Activated T-helper 17 cell treated with anti-CD3 and anti-CD28 coated beads, Interleukin-2, amount 50 U/mL, for 72 hours (primary cell): ENCODE measurements around the gene MPST. TPM values are rescaled to one million over a fixed set of nuclear protein-coding genes. Genes with fewer than 3 reads are reported as not detected.
A peak's percentile ranks its signal among the peaks of the same experiment; 100 is the strongest.
"Not testable (repeated sequence)": the region's sequence is repeated elsewhere in the genome, so short reads cannot be mapped to it uniquely, and the experiment has no call there.

ENCODE experiments used
- ATAC-seq: fragments of 150-1000 bp; cut with Tn5 transposase; replicated peaks from 2 replicates; pipeline ENCODE4 v1.10.0; 2021; ENCODE audit warnings: mild to moderate bottlenecking, moderate library complexity
- H3K27ac Mint-ChIP-seq: one replicate; pipeline ENCODE4 v1.8.0; 2022; ENCODE audit warnings: mixed read lengths
- H3K27me3 Mint-ChIP-seq: one replicate; pipeline ENCODE4 v1.8.0; 2022; ENCODE audit warnings: mixed read lengths
- H3K36me3 Mint-ChIP-seq: one replicate; pipeline ENCODE4 v1.8.0; 2022; ENCODE audit warnings: low read depth, mild to moderate bottlenecking, mixed read lengths
- H3K4me1 Mint-ChIP-seq: one replicate; pipeline ENCODE4 v1.8.0; 2022; ENCODE audit warnings: mixed read lengths
- H3K4me3 Mint-ChIP-seq: one replicate; pipeline ENCODE4 v1.8.0; 2022; ENCODE audit warnings: mild to moderate bottlenecking, mixed read lengths
- H3K9me3 Mint-ChIP-seq: one replicate; pipeline ENCODE4 v1.8.0; 2022; ENCODE audit warnings: mixed read lengths
- total RNA-seq, 2 donors: library from RNA; stranded (reverse); gene quantifications; one replicate each; pipeline ENCODE4 v1.2.3, GENCODE V29; 2022

Gene MPST
- total RNA-seq, 2 donors from 2014 or later: 22.7 to 41.6 TPM

GRCh38 chr22:37064553-37064952 lies 45.0 kb downstream of the MPST start:
- H3K9me3 Mint-ChIP-seq: no peaks in the 10 kb centered on the region
- H3K36me3 Mint-ChIP-seq: peaks cover 93% of the 10 kb centered on the region
- peak overlapping the region; percentile 93 for H3K27ac Mint-ChIP-seq
- peak overlapping the region; percentile 80 for H3K4me3 Mint-ChIP-seq
- peaks cover 42% of the 10 kb centered on the region for H3K4me1 Mint-ChIP-seq
- H3K27me3 Mint-ChIP-seq: no peaks in the 10 kb centered on the region
- no peak for ATAC-seq

- H3K27ac Mint-ChIP-seq: peak overlapping the region; percentile 93
- no peak overlapping the region for H3K4me3 Mint-ChIP-seq
- H3K36me3 Mint-ChIP-seq: peaks cover 87% of the 10 kb centered on the region
- no peaks in the 10 kb centered on the region for H3K27me3 Mint-ChIP-seq
- H3K4me1 Mint-ChIP-seq: peaks cover 42% of the 10 kb centered on the region
- H3K9me3 Mint-ChIP-seq: no peaks in the 10 kb centered on the region
- no peak for ATAC-seq
Measured at GRCh38 chr22:37065180-37065579, 45.6 kb downstream of the MPST start.

GRCh38 chr22:37065961-37066360 lies 46.4 kb downstream of the MPST start:
- H3K27ac Mint-ChIP-seq: peak overlapping the region; percentile 89
- H3K4me3 Mint-ChIP-seq: no peak overlapping the region
- H3K27me3 Mint-ChIP-seq: no peaks in the 10 kb centered on the region
- peaks cover 37% of the 10 kb centered on the region for H3K4me1 Mint-ChIP-seq
- H3K36me3 Mint-ChIP-seq: peaks cover 79% of the 10 kb centered on the region
- ATAC-seq: no peak
- H3K9me3 Mint-ChIP-seq: no peaks in the 10 kb centered on the region

- H3K4me3 Mint-ChIP-seq: peak overlapping the region; percentile 1
- no peaks in the 10 kb centered on the region for H3K27me3 Mint-ChIP-seq
- H3K4me1 Mint-ChIP-seq: peaks cover 26% of the 10 kb centered on the region
- peaks cover 65% of the 10 kb centered on the region for H3K36me3 Mint-ChIP-seq
- H3K27ac Mint-ChIP-seq: peak overlapping the region; percentile 89
- no peaks in the 10 kb centered on the region for H3K9me3 Mint-ChIP-seq
- no peak for ATAC-seq
Measured at GRCh38 chr22:37067428-37067827, 47.9 kb downstream of the MPST start.

GRCh38 chr22:37068859-37069258 lies 49.3 kb downstream of the MPST start:
- H3K4me3 Mint-ChIP-seq: no peak overlapping the region
- H3K4me1 Mint-ChIP-seq: peaks cover 15% of the 10 kb centered on the region
- H3K36me3 Mint-ChIP-seq: peaks cover 51% of the 10 kb centered on the region
- no peak for ATAC-seq
- H3K27ac Mint-ChIP-seq: no peak overlapping the region
- H3K27me3 Mint-ChIP-seq: no peaks in the 10 kb centered on the region
- H3K9me3 Mint-ChIP-seq: no peaks in the 10 kb centered on the region

- H3K36me3 Mint-ChIP-seq: peaks cover 46% of the 10 kb centered on the region
- no peak for ATAC-seq
- peaks cover 12% of the 10 kb centered on the region for H3K4me1 Mint-ChIP-seq
- no peak overlapping the region for H3K27ac Mint-ChIP-seq
- H3K9me3 Mint-ChIP-seq: no peaks in the 10 kb centered on the region
- no peaks in the 10 kb centered on the region for H3K27me3 Mint-ChIP-seq
- H3K4me3 Mint-ChIP-seq: no peak overlapping the region
Measured at GRCh38 chr22:37069319-37069718, 49.8 kb downstream of the MPST start.

GRCh38 chr22:37069719-37070118 lies 50.2 kb downstream of the MPST start:
- Mint-ChIP-seq H3K27ac (peak overlapping the region; percentile 47), H3K36me3 (peaks cover 42% of the 10 kb centered on the region), H3K4me3 (no peak overlapping the region), H3K27me3 (no peaks in the 10 kb centered on the region), H3K9me3 (no peaks in the 10 kb centered on the region), H3K4me1 (peaks cover 8% of the 10 kb centered on the region)
- no peak for ATAC-seq

- Mint-ChIP-seq H3K4me3 (no peak overlapping the region), H3K36me3 (peaks cover 36% of the 10 kb centered on the region), H3K27ac (peak overlapping the region; percentile 47), H3K27me3 (no peaks in the 10 kb centered on the region), H3K9me3 (no peaks in the 10 kb centered on the region), H3K4me1 (peaks cover 7% of the 10 kb centered on the region)
- ATAC-seq: no peak
Measured at GRCh38 chr22:37070334-37070733, 50.8 kb downstream of the MPST start.

GRCh38 chr22:37070744-37071143 lies 51.2 kb downstream of the MPST start:
- H3K9me3 Mint-ChIP-seq: no peaks in the 10 kb centered on the region

GRCh38 chr22:37071850-37072592 lies 52.5 kb downstream of the MPST start:
- H3K4me1 Mint-ChIP-seq, ATAC-seq, H3K9me3 Mint-ChIP-seq, H3K27ac Mint-ChIP-seq, H3K27me3 Mint-ChIP-seq, H3K4me3 Mint-ChIP-seq: not testable (repeated sequence)
- peaks cover 19% of the 10 kb centered on the region for H3K36me3 Mint-ChIP-seq

More at GRCh38 chr22:37070744-37071143, 51.2 kb downstream of the MPST start:
- no peak overlapping the region for H3K27ac Mint-ChIP-seq
- H3K4me1 Mint-ChIP-seq: peaks cover 7% of the 10 kb centered on the region
- no peak for ATAC-seq
- no peak overlapping the region for H3K4me3 Mint-ChIP-seq
- H3K36me3 Mint-ChIP-seq: peaks cover 32% of the 10 kb centered on the region
- no peaks in the 10 kb centered on the region for H3K27me3 Mint-ChIP-seq

- H3K9me3 Mint-ChIP-seq: no peaks in the 10 kb centered on the region
- no peak overlapping the region for H3K27ac Mint-ChIP-seq
- H3K4me1 Mint-ChIP-seq: peaks cover under 1% of the 10 kb centered on the region
- H3K36me3 Mint-ChIP-seq: peaks cover 13% of the 10 kb centered on the region
- no peaks in the 10 kb centered on the region for H3K27me3 Mint-ChIP-seq
- H3K4me3 Mint-ChIP-seq: no peak overlapping the region
- ATAC-seq: no peak
Measured at GRCh38 chr22:37072673-37073072, 53.1 kb downstream of the MPST start.

GRCh38 chr22:37074537-37074936 lies 55.0 kb downstream of the MPST start:
- peaks cover 16% of the 10 kb centered on the region for H3K4me1 Mint-ChIP-seq
- H3K4me3 Mint-ChIP-seq: no peak overlapping the region
- no peaks in the 10 kb centered on the region for H3K36me3 Mint-ChIP-seq
- ATAC-seq: no peak
- H3K9me3 Mint-ChIP-seq: no peaks in the 10 kb centered on the region
- H3K27me3 Mint-ChIP-seq: no peaks in the 10 kb centered on the region
- H3K27ac Mint-ChIP-seq: no peak overlapping the region

GRCh38 chr22:37075046-37075445 lies 55.5 kb downstream of the MPST start:
- no peak for ATAC-seq
- peaks cover 21% of the 10 kb centered on the region for H3K4me1 Mint-ChIP-seq
- H3K9me3 Mint-ChIP-seq: no peaks in the 10 kb centered on the region
- no peak overlapping the region for H3K4me3 Mint-ChIP-seq
- H3K27me3 Mint-ChIP-seq: no peaks in the 10 kb centered on the region
- H3K36me3 Mint-ChIP-seq: no peaks in the 10 kb centered on the region
- no peak overlapping the region for H3K27ac Mint-ChIP-seq

- no peaks in the 10 kb centered on the region for H3K27me3 Mint-ChIP-seq
- no peaks in the 10 kb centered on the region for H3K9me3 Mint-ChIP-seq
- H3K4me1 Mint-ChIP-seq: peaks cover 27% of the 10 kb centered on the region
- H3K4me3 Mint-ChIP-seq: peak overlapping the region; percentile 11
- no peak for ATAC-seq
- no peak overlapping the region for H3K27ac Mint-ChIP-seq
- H3K36me3 Mint-ChIP-seq: no peaks in the 10 kb centered on the region
Measured at GRCh38 chr22:37075822-37076433, 56.4 kb downstream of the MPST start.

GRCh38 chr22:37077802-37078448 lies 58.4 kb downstream of the MPST start:
- Mint-ChIP-seq H3K4me3 (peak overlapping the region; percentile 97), H3K9me3 (no peaks in the 10 kb centered on the region), H3K27me3 (no peaks in the 10 kb centered on the region), H3K4me1 (peaks cover 44% of the 10 kb centered on the region), H3K27ac (peak overlapping the region; percentile 92), H3K36me3 (no peaks in the 10 kb centered on the region)
- peak; percentile 14 for ATAC-seq
